ENCODE measurements around the gene ORMDL3. TPM values are rescaled to one million over a fixed set of nuclear protein-coding genes. Genes with fewer than 3 reads are reported as not detected.
"Not testable (repeated sequence)": the region's sequence is repeated elsewhere in the genome, so short reads cannot be mapped to it uniquely, and the experiment has no call there.

Gene ORMDL3
- polyA plus RNA-seq, 3 donors: 60.2 to 215 (median 188) TPM

- 1% methylated on average over 25 to 51 of the region's 55 CpGs for WGBS, 3 donors
- no peak overlapping the region for H3K27ac ChIP-seq (ENCODE audit: low read depth, low read length)
These were observed 25.5 kb upstream of the ORMDL3 start for GRCh38 chr17:39952680-39953470.

- 60 to 66% (median 63%) methylated on average over 21 to 22 of the region's 22 CpGs for WGBS, 3 donors
- no peak overlapping the region for H3K27ac ChIP-seq (ENCODE audit: low read depth, low read length)
These were observed 24.7 kb upstream of the ORMDL3 start for GRCh38 chr17:39951924-39952679.

- H3K27ac ChIP-seq (ENCODE audit: low read depth, low read length): no peak overlapping the region
- 38 to 55% (median 55%) methylated on average over 5 of the region's 5 CpGs for WGBS, 3 donors
These were observed 23.5 kb upstream of the ORMDL3 start for GRCh38 chr17:39950871-39951348.

- WGBS, 3 donors: 62 to 85% (median 71%) methylated on average over 2 of the region's 2 CpGs
- no peak overlapping the region for H3K27ac ChIP-seq (ENCODE audit: low read depth, low read length)
These were observed 21.6 kb upstream of the ORMDL3 start for GRCh38 chr17:39949028-39949427.

- WGBS, 3 donors: 64 to 79% (median 79%) methylated on average over 5 of the region's 5 CpGs
These were observed 21.1 kb upstream of the ORMDL3 start for GRCh38 chr17:39948489-39948828.

GRCh38 chr17:39946551-39947330, 19.3 kb upstream of the ORMDL3 start:
- H3K27ac ChIP-seq (ENCODE audit: low read depth, low read length): no peak overlapping the region
- 82 to 88% (median 85%) methylated on average over 12 to 15 of the region's 15 CpGs for WGBS, 3 donors

More at GRCh38 chr17:39948489-39948828, 21.1 kb upstream of the ORMDL3 start:
- not testable (repeated sequence) for H3K27ac ChIP-seq (ENCODE audit: low read depth, low read length)

GRCh38 chr17:39944393-39944711, 17.0 kb upstream of the ORMDL3 start:
- WGBS, 3 donors: 83 to 87% (median 86%) methylated on average over 16 of the region's 16 CpGs
- no peak overlapping the region for H3K27ac ChIP-seq (ENCODE audit: low read depth, low read length)

GRCh38 chr17:39943702-39944392, 16.4 kb upstream of the ORMDL3 start:
- no peak overlapping the region for H3K27ac ChIP-seq (ENCODE audit: low read depth, low read length)

GRCh38 chr17:39939588-39940419, 12.4 kb upstream of the ORMDL3 start:
- no peak overlapping the region for H3K27ac ChIP-seq (ENCODE audit: low read depth, low read length)
- WGBS, 3 donors: 46 to 56% (median 51%) methylated on average over 6 of the region's 6 CpGs

More at GRCh38 chr17:39943702-39944392, 16.4 kb upstream of the ORMDL3 start:
- 87 to 91% (median 88%) methylated on average over 14 of the region's 14 CpGs for WGBS, 3 donors

- no peak overlapping the region for H3K27ac ChIP-seq (ENCODE audit: low read depth, low read length)
- 84 to 90% (median 87%) methylated on average over 3 of the region's 3 CpGs for WGBS, 3 donors
These were observed 11.7 kb upstream of the ORMDL3 start for GRCh38 chr17:39939106-39939505.

GRCh38 chr17:39938140-39938869, 10.9 kb upstream of the ORMDL3 start:
- H3K27ac ChIP-seq (ENCODE audit: low read depth, low read length): no peak overlapping the region
- WGBS, 3 donors: 67 to 79% (median 74%) methylated on average over 8 of the region's 8 CpGs

GRCh38 chr17:39937447-39937846, 10.0 kb upstream of the ORMDL3 start:
- 96% methylated on average over 3 of the region's 3 CpGs for WGBS, 3 donors

GRCh38 chr17:39935909-39936308, 8.5 kb upstream of the ORMDL3 start:
- H3K27ac ChIP-seq (ENCODE audit: low read depth, low read length): no peak overlapping the region
- WGBS, 3 donors: 61 to 74% (median 68%) methylated on average over 3 of the region's 3 CpGs

More at GRCh38 chr17:39937447-39937846, 10.0 kb upstream of the ORMDL3 start:
- H3K27ac ChIP-seq (ENCODE audit: low read depth, low read length): no peak overlapping the region

- WGBS, 3 donors: 75 to 85% (median 78%) methylated on average over 5 of the region's 5 CpGs
- H3K27ac ChIP-seq (ENCODE audit: low read depth, low read length): no peak overlapping the region
These were observed 6.9 kb upstream of the ORMDL3 start for GRCh38 chr17:39934324-39934723.

GRCh38 chr17:39933912-39934311, 6.5 kb upstream of the ORMDL3 start:
- no peak overlapping the region for H3K27ac ChIP-seq (ENCODE audit: low read depth, low read length)
- WGBS, 3 donors: 72 to 84% (median 80%) methylated on average over 5 of the region's 5 CpGs

GRCh38 chr17:39929646-39930407, 2.4 kb upstream of the ORMDL3 start:
- H3K27ac ChIP-seq (ENCODE audit: low read depth, low read length): no peak overlapping the region
- 89 to 94% (median 92%) methylated on average over 4 to 5 of the region's 5 CpGs for WGBS, 3 donors

All from adipose tissue (tissue), 3 donors.